SHP77 treated with DMSO at 0.1 percent for 48 hours (cell line): Measurements from ENCODE around the gene CAMK2A.
"Not testable (repeated sequence)": the region's sequence is repeated elsewhere in the genome, so short reads cannot be mapped to it uniquely, and the experiment has no call there.

Experiments
- DNase-seq: peaks from one replicate; lab custom pipeline; 2025; lab: John Stamatoyannopoulos, UW

Gene CAMK2A

GRCh38 chr5:150254363-150254762 lies 35.2 kb downstream of the CAMK2A start:
- no peak for DNase-seq

GRCh38 chr5:150253416-150254208 lies 36.0 kb downstream of the CAMK2A start:
- DNase-seq = no peak

DNA sequence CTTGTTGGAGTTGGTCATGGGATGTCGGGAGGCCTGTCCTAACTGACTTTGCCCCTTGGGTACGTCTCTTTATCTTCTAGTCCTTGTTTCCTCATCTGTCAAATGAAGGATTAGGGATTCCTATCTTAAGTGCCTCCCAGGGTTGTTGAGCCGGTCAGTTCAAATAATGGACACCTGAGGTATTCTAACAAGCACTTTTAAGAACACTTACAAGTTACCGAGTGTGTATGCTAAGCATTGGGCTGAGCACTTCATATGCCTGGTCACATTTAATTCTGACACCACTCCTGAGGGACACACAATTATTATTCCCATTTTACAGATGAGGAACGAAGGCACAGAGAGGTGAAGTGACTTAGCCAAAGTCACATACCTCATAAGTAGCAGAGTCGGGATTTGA lies 37.1 kb downstream of the CAMK2A start:
- DNase-seq = no peak

DNA sequence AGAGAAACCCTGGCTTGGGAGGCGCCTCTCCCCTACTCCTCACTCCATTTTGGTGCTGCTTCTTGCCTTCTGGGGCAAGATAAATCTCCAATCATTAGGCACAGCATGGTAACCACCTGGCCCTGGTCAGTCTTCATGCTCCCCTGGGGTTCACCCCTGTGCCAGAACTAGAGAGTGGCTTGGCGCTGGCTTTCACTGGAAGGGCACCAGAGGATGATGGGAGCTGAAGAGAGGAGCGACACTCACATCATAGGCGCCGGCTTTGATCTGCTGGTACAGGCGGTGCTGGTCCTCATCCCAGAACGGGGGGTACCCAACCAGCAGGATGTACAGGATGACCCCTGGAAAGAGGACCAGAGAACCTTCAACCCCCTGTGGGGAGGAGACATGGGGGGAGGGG lies 38.1 kb downstream of the CAMK2A start:
- DNase-seq = no peak

DNA sequence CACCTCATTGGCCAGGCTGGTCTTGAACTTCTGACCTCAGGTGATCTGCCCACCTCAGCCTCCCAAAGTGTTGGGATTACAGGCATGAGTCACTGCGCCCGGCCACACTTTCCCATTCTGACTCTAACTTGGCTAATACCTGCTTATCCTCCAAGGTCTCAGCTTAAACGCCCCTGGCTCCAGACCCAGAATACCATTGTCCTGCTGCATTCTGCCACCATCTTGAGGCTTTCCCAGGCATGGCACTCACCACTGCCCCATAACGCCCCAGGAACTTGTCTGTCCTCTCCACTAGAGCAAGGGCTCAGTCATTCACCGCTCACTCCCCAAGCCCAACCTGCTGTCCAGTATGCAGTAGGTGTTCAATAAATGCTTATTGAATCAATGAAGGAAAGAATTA lies 39.8 kb downstream of the CAMK2A start:
- DNase-seq = no peak

DNA sequence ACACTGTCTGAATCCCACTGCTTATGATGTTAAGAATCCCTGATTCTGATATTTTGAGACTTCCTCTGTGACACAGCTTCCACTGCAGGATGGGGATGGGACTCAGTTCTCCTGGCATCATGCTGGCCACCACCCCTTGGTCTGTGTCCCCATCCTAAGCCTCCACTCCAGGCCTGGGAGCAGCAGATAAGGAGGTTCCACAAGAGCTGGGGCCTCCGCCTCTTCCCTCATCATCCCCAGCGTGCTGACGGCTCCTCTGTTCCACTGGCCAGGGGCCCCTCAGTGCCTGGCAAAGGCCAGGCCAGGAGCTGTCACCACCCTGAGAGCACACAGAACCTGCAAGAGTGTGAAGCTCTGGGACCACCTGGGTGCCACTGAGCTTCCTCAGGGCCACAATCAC lies 40.6 kb downstream of the CAMK2A start:
- DNase-seq = no peak

DNA sequence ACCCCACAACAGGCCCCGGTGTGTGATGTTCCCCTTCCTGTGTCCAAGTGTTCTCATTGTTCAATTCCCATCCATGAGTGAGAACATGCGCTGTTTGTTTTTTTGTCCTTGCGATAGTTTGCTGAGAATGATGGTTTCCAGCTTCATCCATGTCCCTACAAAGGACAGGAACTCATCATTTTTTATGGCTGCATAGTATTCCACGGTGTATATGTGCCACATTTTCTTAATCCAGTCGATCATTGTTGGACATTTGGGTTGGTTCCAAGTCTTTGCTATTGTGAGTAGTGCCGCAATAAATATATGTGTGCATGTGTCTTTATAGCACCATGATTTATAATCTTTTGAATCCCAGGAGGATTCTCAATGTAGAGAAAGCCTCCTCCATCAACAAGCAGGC lies 41.1 kb downstream of the CAMK2A start:
- not testable (repeated sequence) for DNase-seq

- no peak for DNase-seq
Observed at GRCh38 chr5:150247726-150248125, 41.8 kb downstream of the CAMK2A start.

- no peak for DNase-seq
Observed at GRCh38 chr5:150246835-150247234, 42.7 kb downstream of the CAMK2A start.

DNA sequence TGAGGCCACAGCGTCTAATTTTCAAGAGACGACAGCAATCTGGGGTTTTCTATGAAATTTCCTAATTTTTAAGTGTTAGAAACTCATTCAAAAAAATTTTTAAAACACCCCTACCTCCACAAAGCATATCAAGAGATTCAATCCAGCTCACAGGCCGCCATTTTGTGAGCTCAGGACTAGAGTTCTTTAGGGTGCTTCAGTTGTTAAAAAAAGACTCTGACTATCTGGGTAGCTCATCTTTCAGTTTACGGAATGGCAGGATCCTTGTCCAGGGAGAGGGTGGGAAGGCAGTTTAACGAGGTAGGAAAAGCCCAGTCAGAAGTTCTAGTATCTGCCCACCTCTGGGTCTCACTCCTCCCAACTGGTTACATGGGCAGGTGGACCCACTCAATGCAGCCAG lies 43.1 kb downstream of the CAMK2A start:
- DNase-seq = no peak

DNA sequence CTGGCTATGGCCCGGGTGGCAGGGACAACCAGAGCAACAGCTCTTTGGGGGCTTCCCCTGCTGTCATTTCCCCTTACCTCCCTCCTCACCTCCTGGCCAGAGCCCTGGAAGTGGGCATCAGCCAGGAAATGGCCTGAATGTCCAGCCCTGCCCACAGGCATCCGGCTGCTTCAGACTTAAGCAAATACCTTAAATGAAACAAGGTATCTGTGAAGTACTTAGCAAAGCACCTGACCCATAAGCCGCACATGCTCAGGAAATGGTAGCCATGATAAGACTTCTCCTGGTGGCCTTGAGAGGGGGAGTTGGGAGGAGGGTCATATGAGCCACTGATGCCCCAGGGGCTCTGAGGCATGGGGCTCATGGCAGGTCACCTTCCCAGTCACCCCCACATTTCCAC lies 43.8 kb downstream of the CAMK2A start:
- no peak for DNase-seq

- no peak for DNase-seq
Observed at GRCh38 chr5:150245111-150245789, 44.3 kb downstream of the CAMK2A start.

DNA sequence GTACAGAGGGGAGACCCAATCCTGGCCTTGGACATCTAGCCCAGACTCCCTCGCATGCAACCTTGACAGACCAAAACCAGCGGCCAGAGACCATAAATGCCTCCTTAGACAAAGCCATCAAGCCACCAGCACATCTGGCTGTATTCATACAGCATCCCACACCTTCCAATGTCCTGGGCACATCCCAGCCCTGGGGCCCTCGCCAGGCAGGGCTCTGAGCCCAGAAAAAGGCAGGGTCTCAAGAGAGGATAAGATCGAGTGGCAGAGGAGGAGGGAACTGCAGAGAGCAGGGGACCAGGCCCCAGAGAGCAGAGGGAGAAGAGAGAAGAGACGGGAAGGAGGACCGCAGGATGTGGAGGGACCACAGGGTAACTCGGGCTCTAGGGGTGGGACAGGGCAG lies 45.4 kb downstream of the CAMK2A start:
- no peak for DNase-seq

- no peak for DNase-seq
Observed at GRCh38 chr5:150243590-150243989, 46.0 kb downstream of the CAMK2A start.

DNA sequence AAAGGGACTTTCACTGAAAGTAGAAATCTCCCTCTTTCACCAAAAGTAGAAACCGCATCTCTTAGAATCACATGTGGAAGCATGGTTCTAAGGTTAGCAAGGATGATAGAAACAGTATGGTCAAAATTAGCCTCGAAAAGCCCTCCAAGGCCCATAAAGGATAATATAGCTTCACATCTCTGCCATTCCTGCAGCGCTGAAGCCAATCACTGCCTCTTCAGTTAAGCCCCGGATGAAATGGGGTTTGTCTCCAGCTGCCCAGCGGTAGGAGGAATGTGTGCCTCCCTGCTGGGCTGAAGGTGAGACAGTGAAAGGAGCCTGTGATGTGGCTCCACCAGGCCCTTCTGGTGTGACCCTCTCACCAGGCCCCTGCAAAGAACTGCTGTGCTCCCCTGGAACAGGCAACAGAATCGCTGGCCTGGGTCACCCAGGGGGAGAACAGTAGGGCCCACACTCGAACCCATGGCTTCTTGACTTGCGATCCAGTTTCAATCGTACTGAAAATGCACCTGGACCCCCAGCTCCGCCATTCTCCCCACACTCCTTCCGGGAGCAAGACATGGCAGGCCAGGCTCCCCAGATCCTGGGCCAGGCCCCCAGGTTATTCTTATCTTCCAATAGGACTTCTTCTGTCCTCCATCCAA lies 47.2 kb downstream of the CAMK2A start:
- no peak for DNase-seq

DNA sequence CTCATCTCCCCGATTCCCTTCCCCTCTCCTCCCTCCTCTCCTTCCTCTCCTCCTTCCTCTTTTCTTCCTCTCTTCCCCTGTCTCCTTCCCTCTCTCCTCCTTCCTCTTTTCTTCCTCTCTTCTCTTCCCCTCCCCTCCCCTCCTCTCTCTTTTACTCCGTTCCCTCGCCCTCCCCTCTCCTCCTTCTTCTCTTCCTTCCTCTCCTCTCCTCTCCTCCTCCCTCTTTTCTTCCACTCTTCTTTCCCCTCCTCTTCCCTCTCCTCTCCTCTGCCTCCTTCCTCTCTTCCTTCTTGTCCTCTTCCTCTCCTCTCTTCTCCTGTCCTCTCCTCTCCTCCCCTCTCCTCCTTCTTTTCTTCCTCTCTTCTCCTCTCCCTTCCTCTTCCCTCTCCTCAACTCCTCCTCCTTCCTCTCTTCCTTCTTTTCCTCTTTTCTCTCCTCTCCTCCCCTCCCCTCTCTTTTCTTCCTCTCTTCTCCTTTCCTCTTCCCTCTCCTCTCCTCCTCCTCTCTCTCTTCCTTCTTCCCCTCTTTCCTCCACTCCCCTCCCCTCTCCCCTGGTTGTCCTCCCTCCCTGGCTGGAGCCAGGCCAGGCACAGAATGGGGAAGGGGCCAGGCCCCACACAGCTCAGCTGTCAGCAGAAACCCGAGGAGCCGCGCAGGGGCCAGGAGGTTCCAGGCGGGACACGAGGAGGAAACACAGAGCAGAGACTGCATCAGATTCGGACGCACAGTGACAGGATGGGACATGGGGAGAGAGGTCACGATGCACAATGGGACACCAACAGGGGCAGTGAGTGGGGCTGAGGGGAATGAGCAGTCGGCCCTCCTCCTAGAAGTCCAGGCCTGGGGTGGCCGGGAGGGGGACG lies 48.0 kb downstream of the CAMK2A start:
- no peak for DNase-seq

GRCh38 chr5:150239794-150240122 lies 49.8 kb downstream of the CAMK2A start:
- no peak for DNase-seq

DNA sequence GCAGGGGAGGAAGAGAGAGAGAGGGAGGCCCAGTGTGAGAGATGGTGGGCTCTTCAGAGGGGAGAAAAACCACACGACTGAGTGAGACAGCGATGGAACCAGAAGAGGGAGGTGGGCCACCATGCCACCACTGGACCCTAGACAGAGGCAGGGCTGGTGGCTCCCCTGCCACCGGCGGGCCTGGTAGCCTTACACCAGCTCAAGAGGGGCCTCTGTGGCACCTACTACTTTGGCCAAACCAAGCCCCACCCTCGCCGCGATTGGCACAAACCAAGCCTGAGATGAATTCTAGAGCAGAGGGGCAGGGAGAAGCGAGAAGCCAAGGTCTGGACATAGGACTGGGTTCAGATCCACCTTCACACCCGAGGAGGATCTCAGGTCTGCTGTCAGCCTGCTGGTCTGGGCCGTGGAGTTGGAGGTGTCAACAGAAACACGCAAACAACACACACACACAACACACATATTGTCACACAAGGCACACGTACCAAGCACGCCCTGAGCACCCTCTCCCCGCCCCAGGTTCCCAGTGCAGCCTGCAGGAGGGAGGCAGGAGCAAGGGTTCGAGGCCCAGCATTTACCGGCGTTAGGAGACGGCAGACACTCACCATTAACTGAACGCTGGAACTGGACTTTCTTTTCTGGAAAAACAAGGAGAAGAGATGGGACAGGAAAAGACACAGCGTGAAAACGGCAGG lies 50.3 kb downstream of the CAMK2A start:
- DNase-seq = no peak

GRCh38 chr5:150238646-150239045 lies 50.9 kb downstream of the CAMK2A start:
- DNase-seq = no peak

GRCh38 chr5:150236981-150237754 lies 52.4 kb downstream of the CAMK2A start:
- DNase-seq = no peak

DNA sequence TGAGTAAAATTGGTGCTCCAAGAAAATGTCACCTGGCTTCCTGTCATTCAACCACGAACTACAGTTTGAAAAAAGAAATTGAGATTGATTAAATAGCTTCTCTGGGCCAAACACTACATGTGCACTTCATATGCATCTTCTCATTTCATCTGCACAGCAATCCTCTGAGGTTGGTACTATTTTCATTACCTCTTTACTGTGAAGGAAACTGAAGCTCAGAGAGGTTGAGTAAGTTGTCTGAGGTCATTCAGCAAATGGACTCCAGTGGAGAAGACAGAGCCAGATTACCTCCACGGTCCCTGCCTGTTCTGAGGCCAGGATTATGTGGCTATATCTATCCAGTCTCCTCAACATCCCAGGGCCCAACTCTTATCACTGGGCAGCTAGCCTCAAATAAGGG lies 53.3 kb downstream of the CAMK2A start:
- no peak for DNase-seq
